DMS53 (cell line): ENCODE results near the gene GRIK3.
"Not testable (repeated sequence)": the region's sequence is repeated elsewhere in the genome, so short reads cannot be mapped to it uniquely, and the experiment has no call there.

ENCODE experiments used
- DNase-seq: peaks from one replicate; lab custom pipeline; 2025; lab: John Stamatoyannopoulos, UW

GRIK3 gene

DNA sequence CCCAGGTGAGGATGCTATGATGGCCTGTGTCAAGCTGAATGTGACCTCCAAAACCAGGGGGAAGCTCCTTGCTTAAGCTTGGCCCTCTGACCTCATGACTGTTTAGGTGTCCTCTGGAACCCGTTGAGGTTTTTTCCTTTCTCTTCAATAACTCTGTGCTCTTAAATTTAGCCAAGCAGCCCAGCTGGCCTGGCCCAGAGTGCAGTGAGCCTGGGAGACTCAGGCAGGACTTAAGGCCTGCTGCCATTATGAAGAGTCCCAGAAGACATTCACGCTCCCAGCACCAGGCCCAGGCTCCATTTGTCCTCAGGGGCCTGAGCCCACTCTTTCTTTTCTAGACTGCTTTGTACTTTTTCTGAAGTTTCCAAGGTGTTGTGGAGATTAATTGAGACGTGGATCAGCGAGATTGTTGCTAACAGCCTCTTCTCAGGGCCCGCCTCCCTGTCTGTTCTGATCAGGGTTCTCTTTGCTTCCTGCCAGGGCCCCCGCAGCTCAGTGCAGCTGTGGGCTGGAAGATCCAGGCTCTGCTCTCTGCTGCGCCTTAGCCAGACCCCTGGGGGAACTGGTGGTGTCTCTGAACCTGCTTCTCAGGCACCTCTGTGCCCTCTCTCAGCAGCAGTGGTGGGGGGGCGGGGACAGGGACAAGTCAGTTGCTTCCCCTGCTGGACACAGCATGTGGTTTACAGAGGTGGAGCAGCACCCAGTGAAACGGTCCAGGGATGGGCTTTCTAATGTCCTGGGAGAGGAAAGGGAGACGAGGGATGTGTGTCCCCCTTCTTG lies 124.2 kb downstream of the GRIK3 start:
- no peak for DNase-seq

DNA sequence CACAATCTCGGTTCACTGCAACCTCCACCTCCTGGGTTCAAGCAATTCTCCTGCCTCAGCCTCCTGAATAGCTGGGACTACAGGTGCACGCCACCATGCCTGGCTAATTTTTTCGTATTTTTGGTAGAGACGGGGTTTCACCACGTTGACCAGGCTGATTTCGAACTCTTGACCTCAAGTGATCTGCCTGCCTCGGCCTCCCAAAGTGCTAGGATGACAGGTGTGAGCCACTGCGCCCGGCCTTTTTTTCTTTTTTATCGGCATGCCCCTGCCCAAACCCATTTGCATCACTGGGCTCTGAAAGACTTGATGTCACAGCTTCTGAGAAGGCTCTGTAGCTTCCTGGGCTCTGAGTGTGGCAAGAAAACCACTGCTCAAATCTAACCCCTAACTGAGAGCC lies 125.0 kb downstream of the GRIK3 start:
- not testable (repeated sequence) for DNase-seq

DNA sequence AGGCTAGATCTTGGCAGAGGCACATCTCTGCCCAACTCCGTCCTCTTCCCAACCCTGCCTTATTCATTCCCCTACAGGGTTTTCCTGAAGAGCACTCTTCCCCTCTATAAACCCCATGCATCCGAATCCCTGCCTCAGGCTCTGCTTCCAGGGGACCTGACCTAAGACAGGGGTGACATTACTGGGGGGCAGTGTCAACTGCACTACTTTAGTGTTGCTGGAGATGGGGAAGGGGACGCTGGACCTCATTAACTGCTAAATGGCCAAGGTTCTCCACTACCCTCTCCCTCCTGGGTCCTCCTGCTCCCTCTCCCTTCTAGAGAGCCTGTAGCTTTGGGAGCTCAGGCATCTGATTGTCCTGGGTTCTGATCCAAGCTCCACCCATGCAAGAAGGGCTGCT lies 126.2 kb downstream of the GRIK3 start:
- DNase-seq, result no peak

DNA sequence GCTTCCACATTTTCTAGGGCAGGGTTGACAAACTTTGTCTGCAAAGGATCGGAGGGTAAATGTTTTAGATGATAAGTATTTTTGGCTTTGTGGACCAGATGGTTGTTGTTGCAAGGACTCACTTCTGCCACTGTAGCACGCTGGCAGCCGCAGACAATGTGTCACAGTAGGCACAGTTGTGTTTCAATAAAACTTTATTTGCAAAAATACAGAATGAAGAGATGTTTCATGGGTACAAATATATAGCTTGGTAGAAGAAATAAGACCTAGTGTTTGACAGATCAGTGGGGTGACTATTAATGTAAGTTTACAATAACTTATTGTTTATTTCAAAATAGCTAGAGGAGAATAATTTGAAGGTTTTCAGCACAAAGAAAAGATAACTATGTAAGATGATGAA lies 127.8 kb downstream of the GRIK3 start:
- no peak for DNase-seq

DNA sequence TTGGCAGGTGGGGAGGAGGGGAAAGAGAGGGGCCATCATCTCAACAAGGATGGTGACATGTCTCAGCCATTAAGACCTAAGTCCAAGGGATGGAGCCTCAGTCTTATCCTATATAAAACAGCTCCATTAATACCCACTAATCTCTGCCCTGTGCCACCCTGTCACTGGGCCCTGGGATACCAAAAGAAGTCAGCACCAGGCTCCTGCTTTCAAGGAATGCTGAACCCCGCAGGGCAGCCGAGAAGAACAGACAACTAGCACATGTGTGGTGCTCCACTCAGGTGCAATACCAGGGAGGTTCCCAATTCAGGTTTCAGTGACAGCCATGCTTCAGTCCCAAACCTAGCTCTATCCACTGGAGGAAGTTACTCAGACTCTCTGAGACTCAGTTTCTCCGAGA lies 128.4 kb downstream of the GRIK3 start:
- no peak for DNase-seq

DNA sequence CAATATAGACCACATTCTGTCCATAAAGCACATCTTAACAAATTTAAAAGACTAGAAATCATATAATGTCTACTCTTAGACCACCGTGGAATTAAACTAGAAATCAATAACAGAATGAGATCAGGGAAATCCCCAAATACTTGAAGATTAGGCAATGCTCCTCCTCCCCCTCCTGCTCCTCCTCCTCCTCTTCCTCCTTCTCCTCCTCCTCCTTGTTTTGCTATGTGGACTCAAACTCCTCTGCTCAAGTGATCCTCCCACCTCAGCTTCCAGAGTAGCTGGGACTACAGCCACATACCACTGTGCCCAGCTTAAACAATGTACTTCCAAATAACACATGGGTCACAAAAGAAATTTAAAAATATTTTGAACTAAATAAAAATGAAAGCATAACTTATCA lies 134.2 kb downstream of the GRIK3 start:
- no peak for DNase-seq

DNA sequence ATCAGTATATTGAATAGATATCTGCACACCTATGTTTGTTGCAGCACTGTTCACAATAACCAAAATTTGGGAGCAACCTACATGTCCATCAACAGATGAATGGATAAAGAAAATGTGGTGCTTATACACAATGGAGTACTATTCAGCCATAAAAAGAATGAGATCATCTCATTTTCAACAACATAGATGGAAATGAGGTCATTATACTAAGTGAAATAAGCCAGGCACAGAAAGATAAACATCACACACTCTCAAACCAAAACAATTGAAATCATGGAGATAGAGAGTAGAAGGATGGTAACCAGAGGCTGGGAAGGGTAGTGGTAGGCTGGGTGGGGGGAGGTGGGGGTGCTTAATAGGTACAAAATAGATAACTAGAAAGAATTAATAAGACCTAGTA lies 136.5 kb downstream of the GRIK3 start:
- DNase-seq, result not testable (repeated sequence)

DNA sequence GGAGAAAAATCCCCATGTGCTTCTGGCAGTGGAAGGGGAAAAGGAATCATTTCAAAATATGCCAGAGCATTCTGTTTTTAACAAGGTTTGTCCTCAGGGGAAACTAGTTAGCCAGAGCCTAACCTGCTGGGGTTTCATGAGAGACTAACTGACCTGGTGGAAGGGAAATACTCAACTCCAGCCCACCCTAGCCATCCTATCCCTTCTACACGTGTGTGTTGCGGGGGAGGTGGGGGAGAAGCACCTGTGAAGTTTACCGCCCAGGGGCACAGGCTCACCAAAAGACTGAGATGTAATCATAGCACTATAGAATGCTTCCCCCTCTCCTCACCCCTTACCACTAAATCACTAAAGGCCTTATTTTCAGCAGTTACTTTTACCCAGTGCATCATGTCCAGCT lies 139.5 kb downstream of the GRIK3 start:
- DNase-seq, result no peak

DNA sequence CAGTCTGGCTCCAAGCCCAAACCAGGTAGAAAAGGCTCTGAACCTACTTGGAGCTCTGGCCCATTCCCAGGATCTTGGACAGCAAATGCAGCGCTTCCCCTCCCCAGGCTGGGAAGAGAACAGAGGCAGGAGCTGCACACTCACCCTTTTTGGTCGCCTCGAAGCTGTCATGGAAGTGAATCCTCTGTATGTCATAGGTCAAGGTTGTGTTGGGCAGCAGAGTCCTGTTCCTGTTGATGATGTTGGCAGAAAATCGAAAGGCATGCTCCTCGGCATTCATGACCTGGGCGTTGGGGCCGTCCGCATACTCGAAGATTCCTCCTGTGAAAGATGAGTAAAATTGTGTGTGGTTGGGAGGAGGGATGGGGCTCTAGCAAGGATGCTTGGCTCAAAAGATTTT lies 143.5 kb downstream of the GRIK3 start:
- no peak for DNase-seq

DNA sequence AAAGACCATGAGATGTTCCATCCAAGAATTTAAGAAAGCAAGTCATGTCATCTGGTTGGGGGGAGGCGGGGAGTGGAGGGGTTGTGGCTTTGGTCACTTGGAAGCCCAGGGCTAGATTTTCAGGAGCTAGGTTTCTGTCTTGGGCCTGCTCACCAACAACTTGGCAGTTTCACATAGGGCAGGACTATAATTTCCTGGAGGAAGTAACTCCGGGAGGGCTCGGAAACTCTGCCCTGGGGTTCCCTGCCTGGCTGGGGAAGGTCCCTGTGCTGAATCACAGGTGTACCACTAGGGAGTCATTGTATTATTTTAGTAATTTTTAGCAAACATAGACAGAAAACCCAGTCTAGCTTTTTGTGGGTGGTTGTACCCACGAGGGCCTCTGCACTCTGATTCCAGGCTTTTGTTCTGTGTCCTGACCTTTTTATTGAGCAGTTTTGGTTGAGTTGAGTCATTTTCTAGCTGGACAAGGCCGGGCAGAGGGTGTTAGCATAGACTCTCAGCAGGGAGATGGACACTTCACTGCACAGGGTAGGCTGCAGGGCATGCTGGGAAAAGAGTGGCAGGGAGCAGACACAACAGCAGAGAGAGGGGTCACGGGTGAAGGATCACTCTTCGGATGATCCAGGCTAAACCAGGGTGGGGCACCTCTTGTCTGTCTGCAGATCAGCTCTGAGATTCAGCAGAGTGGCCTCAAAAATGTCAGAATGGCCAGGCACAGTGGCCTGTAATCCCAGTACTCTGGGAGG lies 144.7 kb downstream of the GRIK3 start:
- DNase-seq, result no peak

DNA sequence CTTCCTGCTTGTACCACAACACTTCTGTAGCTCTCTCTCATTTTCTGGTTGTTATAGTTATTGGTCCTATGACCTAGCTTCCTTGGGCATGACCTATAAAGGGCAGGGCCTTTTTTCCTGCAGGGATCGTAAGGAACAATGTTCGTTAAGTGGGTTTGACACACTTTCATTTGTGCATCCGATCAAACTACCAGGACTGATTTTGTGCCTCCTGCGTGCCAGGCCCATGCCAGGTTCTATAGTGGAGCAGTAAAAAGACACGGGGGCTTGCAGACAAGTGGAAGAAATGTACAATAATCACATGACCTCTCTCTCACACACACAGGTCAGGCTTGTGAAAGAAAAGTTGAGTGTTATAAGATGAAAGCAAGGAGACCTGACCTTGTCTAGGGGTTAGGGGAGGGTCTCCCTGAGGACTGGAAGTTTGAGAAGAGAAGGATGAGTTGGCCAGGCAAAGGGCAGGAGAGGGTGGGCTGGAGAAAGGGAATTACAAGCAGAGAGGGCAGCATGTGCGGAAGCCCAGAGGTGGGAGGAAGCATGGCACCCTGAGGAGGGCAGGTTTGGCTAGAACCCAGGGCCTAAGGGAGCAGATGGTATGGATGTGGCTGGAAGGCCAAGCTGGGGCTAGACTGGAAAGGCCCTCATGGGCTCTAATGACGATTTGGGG lies 145.4 kb downstream of the GRIK3 start:
- DNase-seq, result no peak

DNA sequence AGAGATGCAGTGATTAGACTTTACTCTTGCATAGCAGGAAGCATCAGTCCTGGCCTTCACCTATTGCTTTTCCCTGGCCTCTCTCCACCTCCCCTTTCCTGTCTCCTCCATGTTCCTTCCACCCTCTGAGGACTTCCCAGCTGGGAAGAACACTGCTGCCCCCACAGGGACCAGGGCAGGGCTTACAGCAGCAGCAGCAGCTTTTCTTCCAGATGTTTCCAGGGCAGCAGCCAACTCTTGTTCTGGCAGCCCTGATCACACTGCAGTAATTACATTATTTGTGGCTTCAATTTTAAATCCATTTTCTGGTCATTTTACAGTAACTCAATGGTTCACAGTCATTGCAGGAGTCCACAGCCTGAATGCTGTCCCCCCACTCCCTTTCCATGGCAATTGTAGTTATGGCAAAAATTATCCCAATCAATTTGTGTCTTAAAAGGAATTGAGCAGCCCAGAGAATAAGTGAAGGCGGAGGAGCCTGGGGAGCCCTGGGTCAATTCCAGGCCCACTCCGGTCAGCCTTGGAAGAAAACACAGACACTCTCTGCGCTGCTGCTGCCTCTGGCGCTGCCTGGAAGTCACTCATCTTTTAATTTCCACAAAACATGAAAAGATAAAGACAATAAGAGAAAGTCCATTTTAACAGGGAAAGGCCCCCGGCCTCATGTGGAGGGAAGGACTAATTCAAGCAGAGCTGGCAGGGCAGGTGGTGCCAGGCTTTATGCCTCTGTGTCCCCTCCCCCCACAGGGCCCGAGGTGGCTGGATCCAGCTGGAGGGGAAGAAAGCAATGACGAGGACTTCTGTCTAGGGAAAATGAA lies 148.6 kb downstream of the GRIK3 start:
- no peak for DNase-seq

DNA sequence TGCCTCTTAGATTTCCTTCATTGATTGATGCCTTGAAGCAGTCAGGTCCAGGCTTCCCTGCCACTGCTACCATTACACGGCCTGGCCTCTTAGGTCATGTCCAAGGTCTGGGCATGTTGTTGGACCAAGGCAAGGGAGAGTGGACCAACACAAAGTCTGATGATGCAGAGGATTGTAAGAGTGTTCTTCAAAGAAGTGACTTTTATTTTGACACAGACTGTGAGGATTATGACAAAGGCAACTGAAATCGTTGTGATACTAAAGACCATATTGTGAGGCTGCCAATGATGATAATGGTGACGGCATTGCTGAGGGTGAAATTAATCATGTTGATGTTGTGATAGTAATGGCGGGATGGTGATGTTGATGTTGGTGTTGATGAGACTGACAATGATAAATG lies 149.5 kb downstream of the GRIK3 start:
- no peak for DNase-seq

DNA sequence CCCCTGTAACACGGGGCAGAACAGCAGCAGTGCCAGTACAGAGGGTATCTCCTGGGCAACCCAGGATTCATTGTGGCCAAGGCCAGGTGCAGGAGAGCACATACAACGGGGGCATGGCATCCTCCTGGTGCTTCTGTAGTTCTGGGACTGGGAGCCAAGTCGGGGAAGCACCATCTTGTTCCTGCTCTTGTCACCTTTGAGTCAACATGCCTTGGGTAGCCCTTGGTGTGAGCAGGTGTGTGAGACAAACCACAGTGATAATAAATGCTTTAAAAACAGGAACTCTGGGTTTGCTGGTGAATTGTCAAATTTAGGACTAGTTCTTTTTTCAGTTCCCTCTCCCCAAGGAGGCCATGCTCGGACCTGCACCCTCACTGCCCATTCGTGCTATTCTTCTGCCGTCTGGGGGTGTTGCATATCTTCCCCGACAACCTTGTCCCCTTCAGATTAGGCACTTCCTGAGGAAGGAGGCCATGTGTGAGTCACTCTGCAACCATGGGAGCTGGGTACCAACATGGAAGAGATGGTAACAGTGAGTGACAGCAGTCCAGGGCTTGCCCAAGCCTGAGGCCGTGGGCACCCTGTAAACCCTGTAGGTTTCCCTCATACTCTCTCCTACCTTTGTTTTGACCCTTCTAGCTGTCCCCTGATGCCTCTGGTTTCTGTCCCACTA lies 150.2 kb downstream of the GRIK3 start:
- no peak for DNase-seq

DNA sequence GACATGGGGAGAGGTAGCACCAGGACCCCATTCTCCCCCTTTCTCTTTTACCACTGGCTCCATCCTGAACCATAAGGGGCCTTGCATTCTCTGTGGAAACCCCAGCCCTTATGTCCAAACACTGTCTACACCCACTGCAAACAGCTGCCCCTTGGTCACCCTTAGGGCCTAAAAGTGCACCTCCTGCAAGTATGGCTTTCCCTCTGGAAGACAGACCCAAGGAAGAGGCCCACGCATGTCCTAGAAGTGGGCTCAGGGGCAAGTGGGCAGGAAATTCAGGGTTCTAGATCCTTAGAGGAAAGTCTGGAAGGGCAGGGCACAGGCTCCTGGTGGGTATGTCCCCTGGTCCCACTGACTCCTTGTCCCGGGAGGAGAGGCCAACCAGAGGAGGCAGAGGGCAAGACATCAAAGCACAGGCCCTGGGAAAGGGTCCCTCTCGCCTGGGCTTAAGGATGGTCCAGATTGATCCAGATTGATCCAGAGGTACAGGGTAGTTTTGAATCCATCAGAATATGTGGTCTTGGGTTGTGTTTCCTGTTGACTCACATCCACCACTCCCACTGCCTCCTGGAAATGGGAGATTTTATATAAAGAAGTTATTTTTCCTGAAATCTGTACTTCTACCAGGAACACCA lies 150.9 kb downstream of the GRIK3 start:
- no peak for DNase-seq

DNA sequence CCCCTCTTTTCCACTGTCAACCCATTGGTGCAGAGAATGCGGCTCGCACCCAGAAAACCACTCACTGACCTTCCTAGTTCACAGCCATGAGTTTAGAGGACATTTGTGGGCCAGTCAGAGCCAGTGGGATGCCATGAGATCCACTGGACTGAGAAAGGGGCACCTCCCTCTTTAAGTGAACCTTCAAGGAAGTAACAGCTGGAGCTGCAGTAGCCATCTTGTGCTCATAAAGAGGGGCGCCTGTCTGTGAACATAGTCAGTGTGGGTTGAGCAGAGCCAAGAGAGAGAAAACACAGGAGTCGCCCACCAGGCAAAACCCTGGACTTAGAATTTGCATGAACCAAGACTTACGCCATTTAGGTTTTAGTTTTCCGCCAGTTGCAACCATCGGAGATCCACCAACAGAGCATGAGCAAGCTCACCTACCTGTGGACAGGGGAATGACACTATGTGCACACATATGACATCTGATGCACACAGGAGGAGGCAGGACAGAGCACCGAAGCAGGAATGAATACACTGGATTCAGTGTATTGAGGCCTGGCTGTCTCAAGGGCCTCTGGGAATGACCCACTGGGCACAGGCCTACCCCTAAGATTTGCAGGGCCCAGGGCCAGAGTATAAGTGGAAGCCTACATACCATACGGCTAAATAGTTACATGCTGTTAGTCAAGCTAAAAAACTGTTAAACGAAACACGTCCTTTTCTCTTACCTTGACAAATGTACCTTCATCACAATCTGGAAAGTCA lies 151.6 kb downstream of the GRIK3 start:
- DNase-seq, result no peak

DNA sequence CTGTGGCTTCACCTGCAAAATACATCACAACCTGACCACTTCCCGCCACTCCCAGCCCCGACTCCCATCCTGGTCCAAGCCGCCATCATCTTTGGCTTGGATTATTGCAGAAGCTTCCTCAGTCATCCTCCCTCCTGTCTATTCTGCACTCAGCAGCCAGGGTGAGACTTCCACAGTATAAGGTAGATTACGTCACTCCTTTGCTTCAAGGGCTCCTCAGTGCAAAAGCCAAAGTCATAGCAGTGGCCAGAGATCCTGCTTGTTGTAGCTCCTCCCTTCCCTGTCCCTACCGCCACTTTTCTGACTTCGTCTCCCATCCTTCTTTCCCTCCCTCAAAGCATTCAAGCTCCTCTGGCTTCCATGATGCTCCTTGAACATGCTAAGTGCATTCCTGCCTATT lies 152.8 kb downstream of the GRIK3 start:
- no peak for DNase-seq

DNA sequence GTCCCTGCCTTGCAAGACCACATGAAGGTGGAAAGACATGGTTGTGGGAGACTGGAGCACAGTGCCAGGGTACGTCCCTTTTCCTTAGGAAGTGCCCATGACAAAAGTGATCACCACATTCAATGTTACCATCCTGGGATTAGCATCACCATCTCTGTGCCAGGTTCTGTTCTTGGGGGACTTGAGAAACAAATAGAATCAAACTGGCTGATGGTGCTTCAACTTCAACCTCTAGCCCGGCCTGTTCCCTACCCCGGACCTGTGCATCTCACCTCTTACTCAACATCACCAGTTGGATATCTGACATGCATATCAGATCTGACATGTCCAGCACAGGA lies 153.3 kb downstream of the GRIK3 start:
- DNase-seq, result no peak

DNA sequence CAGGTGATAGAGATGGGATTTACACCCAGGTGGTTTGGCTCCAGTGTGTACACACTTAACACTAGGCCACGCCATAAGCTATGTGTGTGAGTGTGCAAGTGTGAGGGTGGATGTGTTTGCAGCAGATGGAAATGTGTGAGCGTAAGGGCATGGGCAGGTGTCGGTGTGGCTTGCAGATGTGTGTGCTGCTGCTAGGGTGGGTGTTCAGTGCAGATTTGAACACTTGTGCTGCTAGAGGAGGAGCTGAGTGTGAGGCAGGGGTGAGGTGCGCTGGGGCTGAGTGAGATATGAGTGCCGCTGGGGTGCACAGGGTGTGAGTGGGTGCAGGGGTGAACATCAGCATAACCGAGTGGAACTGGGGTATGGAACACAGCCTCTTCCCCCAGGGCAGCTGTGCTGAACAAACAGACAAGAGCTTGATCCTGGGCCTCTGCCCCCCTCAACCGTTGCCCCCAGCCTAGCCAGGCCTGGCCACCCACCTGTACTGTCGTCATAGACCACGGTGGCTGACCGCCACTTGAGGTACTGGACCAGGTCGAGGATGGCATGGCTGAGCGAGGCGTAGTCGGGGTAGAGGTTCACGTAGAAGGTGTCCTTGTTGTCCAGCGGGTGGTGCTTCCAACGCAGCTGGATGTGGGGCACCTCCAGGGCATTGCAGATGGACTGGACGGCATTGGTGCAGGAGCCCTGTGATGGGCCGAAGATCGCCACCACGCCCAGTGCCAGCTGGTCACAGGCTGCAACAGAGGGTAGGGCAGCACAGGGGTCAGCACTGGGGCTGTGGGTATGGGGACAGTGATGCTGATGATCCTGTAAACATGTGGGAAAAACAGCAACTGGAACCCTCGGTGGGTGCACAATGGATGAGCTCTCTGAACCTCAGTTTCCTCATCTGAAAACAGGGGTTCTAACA lies 153.9 kb downstream of the GRIK3 start:
- no peak for DNase-seq

DNA sequence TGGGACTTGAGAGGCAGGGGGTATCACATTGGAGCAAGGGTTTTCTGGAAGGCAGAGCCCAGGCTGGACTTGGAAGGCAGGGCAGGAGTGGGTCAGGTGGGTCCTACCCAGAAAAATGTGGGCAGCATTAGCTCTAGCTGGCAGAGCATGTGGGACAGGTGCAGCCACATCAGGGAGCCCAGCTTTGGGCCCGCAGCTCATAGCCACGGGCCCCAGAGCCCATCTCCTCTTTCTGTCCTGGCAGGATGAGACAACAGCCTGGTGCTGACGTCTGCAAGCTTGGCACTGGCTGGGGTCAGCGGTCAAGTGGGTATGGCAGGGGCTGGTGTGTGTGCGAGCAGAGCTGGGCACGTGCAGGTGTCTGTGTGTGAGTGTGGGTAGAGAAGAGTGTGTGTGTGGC lies 154.7 kb downstream of the GRIK3 start:
- DNase-seq, result no peak
